GM18858 (cell line): ENCODE results near the gene GALNT7.

Source experiments
- ATAC-seq: cut with Tn5 transposase; IDR thresholded peaks from one replicate; pipeline ENCODE4 v1.9.1; 2021; ENCODE audit not compliant: unreplicated experiment

GALNT7 gene

GRCh38 chr4:173334085-173334890, 165.7 kb downstream of the GALNT7 start, which contains the start of gene HMGB2:
TSS of gene HMGB2 (minus strand) at chr4:173334358. CDS start at chr4:173333649, 709 bp downstream.
- ATAC-seq = peak; percentile 85

DNA sequence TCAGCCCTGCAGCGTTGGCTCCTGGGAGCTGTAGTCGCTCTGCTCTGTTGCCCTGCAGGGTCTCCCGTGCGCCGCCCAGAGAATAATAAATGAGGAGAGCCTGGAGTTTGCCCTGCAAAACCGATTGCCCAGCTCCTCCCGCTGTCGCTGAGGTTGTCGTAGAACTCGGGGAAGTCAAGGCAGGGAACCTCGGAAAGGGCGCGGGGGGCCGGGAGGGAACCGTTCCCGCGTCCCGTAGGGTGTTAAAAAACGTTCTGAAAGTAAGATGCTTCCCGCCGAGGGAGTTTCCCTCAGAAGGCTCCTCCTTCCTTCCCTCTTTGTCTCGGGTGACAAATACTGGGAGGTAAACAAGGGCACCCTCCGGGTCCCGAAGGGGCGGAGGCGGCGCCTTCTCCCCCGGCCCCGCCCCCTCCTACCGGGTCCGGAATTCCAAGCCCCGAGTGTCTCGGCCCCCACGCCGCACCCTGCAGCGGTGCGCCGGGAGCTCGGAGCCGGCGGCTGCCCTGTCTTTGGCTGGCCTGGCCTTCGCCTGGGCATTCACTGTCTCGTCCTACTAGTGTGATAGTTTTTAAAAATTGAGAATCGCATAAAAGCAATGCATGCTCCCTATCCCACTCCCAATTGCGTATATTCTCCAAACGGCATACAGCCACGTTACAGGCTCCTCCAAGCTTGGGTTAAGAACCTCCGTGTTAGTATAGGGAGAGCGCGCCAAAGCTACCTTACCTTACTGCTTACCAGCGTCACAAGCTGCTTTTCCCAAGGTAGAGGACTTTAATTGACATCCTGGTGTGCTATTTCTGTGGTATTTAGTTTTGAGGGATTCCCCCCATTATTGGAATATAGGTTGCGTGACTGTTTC, 166.5 kb downstream of the GALNT7 start:
- ATAC-seq = peak; percentile 32

DNA sequence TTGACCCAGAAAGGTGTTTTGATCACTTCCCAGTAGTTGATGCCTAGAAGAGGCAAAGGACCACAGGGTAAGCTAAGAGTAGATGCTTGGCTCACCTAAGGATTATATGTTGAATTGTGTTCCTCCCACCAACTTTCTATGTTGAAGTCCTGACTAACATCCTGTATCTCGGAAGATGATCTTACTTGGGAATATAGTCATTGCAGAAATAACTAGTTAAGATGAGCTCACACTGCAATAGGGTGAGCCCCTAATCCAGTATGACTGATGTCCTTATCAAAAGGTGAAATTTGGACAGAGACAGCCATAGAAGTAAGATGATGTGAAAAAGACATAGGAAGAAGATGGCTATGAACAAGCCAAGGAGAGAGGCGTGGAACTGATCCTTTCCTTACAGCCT, 168.9 kb downstream of the GALNT7 start:
- no peak for ATAC-seq

DNA sequence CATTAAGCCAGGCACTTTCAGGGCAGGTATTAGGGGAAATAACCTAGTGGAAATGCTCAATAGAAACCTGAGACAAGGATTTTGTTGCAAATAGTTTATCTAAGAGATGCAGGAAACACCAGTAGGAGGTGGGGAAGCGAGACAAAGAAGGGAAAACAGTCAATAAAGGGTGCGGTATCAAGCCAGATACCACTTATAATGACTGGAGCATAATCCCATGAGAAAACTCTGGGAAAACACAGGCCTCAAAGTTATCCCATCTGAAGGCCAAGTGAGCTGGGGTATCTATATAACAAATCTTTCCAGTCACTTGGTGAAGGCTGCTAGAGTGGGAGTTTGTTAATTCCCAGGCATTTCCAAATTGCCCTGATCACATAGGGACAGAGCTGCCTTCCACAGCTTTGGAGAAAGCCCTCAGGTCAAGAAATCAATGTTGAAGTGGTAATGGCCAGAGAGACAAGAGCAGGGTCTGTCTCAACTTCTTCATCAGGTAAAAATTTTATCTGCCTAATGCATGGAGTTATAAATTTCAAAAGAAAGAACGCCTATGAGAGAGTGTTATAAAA, 175.3 kb downstream of the GALNT7 start:
- ATAC-seq = no peak

DNA sequence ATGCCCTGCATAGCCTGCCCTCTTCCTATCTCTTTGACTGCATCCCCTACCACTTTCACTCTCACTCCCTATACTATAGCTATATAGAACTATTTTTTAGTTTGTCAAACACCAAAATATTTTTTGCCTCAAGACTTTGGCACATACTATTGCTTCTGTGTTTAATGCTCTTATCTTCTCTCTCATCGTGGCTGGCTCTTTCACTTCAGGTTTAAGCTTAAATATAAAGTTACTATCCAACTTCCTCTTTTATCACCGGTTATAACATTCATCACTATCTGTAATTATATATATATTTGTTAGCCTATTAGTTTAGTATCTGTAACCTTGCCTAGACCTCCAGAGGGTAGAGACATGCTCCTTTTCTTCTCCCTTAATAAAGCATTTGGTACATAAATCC, 177.0 kb downstream of the GALNT7 start:
- ATAC-seq = peak; percentile 43

GRCh38 chr4:173346074-173346473, 177.5 kb downstream of the GALNT7 start:
- no peak for ATAC-seq

DNA sequence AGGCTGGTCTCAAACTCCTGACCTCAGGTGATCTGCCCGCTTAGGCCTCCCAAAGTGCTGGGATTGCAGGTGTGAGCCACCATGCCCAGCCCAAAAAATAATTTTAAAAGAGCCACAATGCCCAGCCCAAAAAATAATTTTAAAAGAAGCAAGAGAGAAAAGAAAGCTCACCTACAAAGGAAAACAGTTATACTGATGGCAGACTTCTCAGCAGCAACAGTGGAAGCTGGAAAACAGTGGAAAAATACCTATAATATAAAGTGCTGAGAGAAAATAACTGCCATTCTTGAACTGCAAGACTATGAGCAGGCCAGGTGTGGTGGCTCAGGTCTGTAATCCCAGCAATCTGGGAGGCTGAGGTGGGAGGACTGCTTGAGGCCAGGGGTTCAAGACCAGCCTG, 178.9 kb downstream of the GALNT7 start:
- no peak for ATAC-seq

DNA sequence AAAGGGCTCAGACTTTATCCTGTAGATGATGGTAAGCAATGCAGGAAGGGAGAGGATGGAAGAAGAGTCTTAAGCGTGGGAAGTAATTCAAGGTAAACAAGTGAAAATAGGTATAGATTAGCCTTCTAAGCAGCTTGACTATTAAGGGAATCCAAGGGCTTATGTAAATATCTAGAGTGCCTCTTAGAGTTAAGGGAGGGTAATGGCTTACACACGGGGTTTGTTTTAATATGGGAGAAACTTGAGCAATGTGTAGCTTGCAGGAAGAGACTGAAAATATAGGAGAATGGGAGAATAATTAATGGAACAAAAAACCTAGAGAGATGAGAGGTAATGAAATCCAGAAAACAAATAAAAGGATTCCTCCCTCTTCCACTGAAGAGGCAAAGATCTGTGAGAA, 189.3 kb downstream of the GALNT7 start:
- ATAC-seq = no peak

DNA sequence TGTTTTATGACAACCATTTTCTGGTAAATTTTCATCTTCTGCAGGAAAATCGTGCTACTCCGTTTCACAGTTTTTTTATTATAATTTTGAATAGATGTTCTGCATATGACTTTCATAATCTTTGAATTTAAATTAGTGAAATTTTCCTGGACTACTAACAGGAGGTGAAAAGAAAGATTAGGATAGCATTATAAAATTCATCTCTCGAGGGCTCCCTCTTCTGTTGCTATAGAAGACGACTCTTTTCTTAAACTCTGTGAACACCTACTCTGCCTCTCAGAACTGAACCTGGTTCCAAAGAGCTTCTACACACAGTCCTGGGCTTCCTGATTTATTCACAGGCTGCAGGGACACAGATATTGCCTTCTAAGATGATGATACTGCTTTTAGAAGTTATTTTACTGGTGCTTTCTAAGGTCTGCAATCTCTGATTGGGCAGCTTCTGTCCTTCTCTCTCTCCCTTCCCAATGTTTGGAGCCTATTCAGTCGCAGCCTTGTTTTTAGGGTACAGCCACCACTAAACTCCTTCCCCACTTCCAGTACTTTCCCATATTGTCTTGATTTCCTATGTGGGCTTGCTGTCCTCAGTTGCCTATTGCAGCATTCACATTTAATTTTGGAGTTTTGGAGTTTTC, 192.1 kb downstream of the GALNT7 start:
- ATAC-seq = no peak

GRCh38 chr4:173362666-173363065, 194.1 kb downstream of the GALNT7 start:
- no peak for ATAC-seq

- no peak for ATAC-seq
These were observed 196.9 kb downstream of the GALNT7 start for GRCh38 chr4:173365359-173365996.

DNA sequence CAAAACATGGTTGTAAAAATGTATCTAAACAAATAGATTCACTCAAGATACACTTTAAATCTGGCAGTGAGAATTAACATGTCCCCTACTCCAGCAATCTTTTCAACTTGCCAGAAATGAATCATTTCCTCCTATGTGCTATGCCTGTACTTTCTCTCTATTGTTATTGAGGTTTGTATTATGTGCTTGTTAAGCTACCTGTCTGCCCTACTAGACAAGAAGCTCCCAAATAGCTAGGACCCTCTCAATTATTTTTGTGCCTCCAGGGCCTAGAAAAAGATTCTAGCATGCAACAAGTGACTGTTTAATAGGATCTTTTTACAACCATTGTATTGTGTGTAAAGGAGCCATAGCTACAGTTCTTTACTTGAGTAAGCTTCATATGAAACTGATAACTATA, 198.7 kb downstream of the GALNT7 start:
- peak; percentile 34 for ATAC-seq

GRCh38 chr4:173367946-173368345, 199.3 kb downstream of the GALNT7 start:
- ATAC-seq = no peak

DNA sequence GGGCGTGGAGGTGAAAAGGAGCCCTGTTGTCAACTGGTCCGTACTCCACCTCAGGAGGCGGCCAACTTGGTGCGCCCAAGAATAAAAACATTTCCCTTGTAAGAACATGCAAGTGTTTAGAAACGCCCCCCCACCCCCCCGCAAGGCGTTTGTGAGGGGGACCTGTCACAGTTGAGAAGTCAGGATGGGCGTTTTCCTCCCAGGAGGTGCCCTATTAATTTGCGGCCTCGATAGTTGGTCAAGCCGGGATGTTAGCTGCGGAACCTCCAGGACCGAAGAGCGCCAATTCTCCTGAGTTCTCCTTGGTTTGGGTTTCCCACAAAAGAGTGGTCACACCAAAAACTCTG, 201.5 kb downstream of the GALNT7 start:
- ATAC-seq = no peak

GRCh38 chr4:173370477-173371291, 202.1 kb downstream of the GALNT7 start, which contains the start of gene SAP30:
TSS of gene SAP30 (plus strand) at chr4:173370954. CDS start at chr4:173371183, 229 bp downstream.
- peak; percentile 52 for ATAC-seq

DNA sequence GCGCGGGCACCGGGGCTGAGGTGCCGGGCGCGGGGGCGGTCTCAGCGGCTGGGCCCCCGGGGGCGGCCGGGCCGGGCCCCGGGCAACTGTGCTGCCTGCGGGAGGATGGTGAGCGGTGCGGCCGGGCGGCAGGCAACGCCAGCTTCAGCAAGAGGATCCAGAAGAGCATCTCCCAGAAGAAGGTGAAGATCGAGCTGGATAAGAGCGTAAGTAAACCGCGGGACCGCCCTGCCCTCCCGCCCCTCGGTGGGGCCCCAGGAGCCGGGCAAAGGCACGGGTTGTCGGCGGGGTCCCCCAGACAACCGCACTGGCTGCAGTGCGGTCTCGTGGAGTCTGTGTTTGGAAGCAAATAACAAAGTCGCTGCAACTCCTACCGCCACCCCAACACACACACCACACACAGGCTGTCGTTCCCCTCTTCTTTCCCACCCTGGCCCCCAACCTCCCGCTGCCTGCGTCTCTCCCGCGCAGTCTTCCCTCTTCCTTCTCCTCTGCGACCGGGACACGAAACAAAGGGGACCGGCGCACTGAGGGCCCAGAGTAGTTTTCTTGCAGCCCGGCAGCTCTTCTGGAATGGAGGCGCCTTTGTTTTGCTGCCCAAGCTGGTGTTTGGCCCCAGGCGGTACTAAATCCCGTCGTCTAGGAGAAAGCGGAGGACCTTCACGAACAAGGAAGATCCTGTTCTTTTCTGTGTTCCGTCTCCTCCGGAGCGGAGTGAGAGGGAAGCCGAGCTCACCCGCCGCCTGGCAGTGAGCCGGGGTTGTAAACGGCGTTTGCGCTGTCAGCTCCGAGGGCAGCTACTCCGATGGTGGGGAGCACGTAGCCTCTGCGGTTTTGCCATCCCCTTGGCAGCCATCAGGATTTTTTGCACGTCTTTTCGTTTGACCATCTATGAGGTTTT, 202.9 kb downstream of the GALNT7 start:
- ATAC-seq = peak; percentile 12
